ENCODE measurements around the gene CIBAR2. TPM values are rescaled to one million over a fixed set of nuclear protein-coding genes. Genes with fewer than 3 reads are reported as not detected.

The CIBAR2 gene
- total RNA-seq, 2 experiments from 2014 or later: not detected

DNA sequence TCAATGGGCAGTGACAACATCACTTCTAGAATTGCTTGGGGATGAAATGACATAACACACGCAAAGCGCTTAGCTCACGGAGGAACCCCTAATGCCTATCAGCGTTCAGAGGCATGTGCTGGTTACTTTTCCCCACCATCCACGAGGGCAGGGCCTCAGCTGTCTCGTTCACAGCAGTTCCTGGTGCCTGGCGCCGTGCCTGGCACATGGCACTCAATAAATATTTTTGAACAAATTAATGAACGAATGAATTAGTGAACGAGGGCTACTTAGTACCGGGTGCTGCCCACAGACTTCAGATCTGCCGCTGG is 14.1 kb upstream of the CIBAR2 start:
- Mint-ChIP-seq H3K4me1 (ENCODE audit: low read depth) (peaks cover 5% of the 10 kb centered on the region), H3K27ac (no peak overlapping the region), H3K9me3 (no peaks in the 10 kb centered on the region), H3K4me3 (no peak overlapping the region), H3K36me3 (ENCODE audit: low read depth) (no peaks in the 10 kb centered on the region), H3K27me3 (no peaks in the 10 kb centered on the region)
- H3K27me3 ChIP-seq (ENCODE audit: control insufficient read depth in 1 of 2, insufficient read depth in 2 of 2, low read length in 2 of 2): no peaks in the 10 kb centered on the region
- intact Hi-C loops (cut with DNase I, micrococcal nuclease): no loop called here
- no peak overlapping the region for H3K4me3 ChIP-seq (ENCODE audit: low read length)
- ChIA-PET POLR2A (no interaction called here), CTCF (no interaction called here)
- TF ChIP-seq, protein P1, sequence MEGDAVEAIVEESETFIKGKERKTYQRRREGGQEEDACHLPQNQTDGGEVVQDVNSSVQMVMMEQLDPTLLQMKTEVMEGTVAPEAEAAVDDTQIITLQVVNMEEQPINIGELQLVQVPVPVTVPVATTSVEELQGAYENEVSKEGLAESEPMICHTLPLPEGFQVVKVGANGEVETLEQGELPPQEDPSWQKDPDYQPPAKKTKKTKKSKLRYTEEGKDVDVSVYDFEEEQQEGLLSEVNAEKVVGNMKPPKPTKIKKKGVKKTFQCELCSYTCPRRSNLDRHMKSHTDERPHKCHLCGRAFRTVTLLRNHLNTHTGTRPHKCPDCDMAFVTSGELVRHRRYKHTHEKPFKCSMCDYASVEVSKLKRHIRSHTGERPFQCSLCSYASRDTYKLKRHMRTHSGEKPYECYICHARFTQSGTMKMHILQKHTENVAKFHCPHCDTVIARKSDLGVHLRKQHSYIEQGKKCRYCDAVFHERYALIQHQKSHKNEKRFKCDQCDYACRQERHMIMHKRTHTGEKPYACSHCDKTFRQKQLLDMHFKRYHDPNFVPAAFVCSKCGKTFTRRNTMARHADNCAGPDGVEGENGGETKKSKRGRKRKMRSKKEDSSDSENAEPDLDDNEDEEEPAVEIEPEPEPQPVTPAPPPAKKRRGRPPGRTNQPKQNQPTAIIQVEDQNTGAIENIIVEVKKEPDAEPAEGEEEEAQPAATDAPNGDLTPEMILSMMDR (IDR thresholded peaks at IDR 0.05): no peak
- peaks cover 2% of the 10 kb centered on the region for H3K4me1 ChIP-seq (ENCODE audit: insufficient read depth, low read length)
- H3K36me3 ChIP-seq (ENCODE audit: insufficient read depth, low read length): no peaks in the 10 kb centered on the region
- DNase-seq (no peak), ATAC-seq (ENCODE audit: poor library complexity) (no peak)
- H3K9me3 ChIP-seq (ENCODE audit: control insufficient read depth in 1 of 2, insufficient read depth in 1 of 2, low read length in 2 of 2): no peaks in the 10 kb centered on the region
- no peak overlapping the region for H3K27ac ChIP-seq (ENCODE audit: low read depth in 1 of 2, low read length in 2 of 2)

DNA sequence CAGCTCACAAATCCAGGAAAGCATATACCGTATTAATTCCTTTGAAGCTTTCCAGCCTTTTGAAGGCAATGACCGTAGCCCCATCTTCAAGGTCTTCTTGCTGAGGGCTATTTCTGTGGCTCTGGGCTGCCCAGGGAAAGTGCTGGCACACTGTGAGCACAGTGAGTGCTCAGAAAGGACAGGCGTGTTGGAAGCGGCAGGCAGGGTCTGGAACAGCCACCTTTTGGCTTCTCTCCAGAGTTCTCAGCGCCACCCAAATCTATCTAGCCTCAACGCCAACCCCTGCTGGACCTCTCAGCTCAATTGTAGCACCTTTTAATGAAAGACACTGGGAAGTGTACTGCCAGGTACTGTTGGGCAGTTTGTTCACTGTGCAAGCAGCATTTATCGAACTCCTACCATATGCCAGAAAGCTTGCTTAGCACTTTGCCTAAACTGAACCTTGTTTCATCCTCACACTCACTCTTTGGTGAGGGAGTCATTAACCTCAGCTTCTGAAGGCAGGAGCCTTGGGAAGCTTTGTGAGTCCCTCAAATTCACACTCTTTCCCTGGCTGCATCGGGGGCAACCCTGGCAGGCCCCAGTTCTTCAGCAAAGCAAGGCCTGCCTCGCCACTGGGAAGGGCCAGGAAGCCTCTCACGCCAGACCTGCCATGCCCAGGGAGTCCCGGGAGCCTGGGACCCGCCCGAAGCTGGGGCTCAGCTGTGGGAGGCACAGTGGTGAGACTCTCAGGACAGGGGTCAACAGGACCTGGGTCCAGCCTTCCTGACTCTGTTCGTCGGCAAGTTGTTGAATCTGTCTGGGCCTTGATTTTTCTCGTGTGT is 13.5 kb upstream of the CIBAR2 start:
- Mint-ChIP-seq H3K27ac (no peak overlapping the region), H3K4me3 (no peak overlapping the region), H3K27me3 (no peaks in the 10 kb centered on the region), H3K36me3 (ENCODE audit: low read depth) (no peaks in the 10 kb centered on the region), H3K9me3 (no peaks in the 10 kb centered on the region), H3K4me1 (ENCODE audit: low read depth) (peaks cover 5% of the 10 kb centered on the region)
- TF ChIP-seq, protein P1 (IDR thresholded peaks at IDR 0.05): no peak
- Histone ChIP-seq H3K27ac (ENCODE audit: low read depth in 1 of 2, low read length in 2 of 2) (no peak overlapping the region), H3K4me3 (ENCODE audit: low read length) (no peak overlapping the region), H3K9me3 (ENCODE audit: control insufficient read depth in 1 of 2, insufficient read depth in 1 of 2, low read length in 2 of 2) (no peaks in the 10 kb centered on the region), H3K36me3 (ENCODE audit: insufficient read depth, low read length) (no peaks in the 10 kb centered on the region), H3K4me1 (ENCODE audit: insufficient read depth, low read length) (peaks cover 2% of the 10 kb centered on the region), H3K27me3 (ENCODE audit: control insufficient read depth in 1 of 2, insufficient read depth in 2 of 2, low read length in 2 of 2) (no peaks in the 10 kb centered on the region)
- CTCF ChIA-PET: no interaction called here
- intact Hi-C loops (cut with DNase I, micrococcal nuclease): no loop called here
- POLR2A ChIA-PET: interaction anchor here (0.6 kb wide), 1 partner anchor 371 kb away, joined by 4 read pairs; no protein-coding TSS in a partner anchor
- no peak for ATAC-seq (ENCODE audit: poor library complexity)
- no peak for DNase-seq

DNA sequence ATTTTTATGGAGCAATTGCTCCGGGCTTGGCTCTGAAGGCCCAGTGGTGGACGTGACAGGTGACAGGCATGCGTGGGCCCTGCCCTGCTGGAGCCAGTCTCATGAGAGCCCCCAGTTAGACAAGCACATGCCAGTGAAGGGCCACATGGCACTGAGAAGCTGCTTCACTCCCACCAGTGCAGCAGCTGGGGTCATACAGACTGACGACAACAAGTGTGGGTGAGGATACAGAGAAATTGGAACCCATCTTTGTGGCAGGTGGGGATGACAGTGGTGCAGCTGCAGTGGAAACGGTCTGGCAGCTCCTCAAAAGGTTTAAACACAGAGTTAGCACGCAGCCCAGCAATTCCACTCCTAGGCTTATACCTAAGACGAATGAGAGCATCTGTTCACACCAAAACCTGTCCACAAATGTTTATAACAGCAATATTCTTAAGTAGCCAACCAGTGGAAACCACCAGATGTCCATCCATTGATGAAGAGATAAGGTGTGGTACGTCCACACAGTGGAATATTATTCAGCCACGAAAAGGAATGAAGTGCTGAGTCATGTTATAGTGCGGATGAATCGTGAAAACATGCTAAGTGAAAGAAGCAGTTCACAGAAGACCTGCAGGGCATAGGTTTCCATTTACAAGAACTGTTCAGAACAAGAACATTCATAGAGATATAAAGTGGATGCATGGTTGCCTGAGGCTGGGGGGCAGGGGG is 12.5 kb upstream of the CIBAR2 start:
- Mint-ChIP-seq H3K36me3 (ENCODE audit: low read depth) (no peaks in the 10 kb centered on the region), H3K4me1 (ENCODE audit: low read depth) (peaks cover 5% of the 10 kb centered on the region), H3K27ac (no peak overlapping the region), H3K9me3 (no peaks in the 10 kb centered on the region), H3K4me3 (no peak overlapping the region), H3K27me3 (no peaks in the 10 kb centered on the region)
- H3K4me1 ChIP-seq (ENCODE audit: insufficient read depth, low read length): peaks cover 2% of the 10 kb centered on the region
- intact Hi-C loops (cut with DNase I, micrococcal nuclease): no loop called here
- no peak overlapping the region for H3K4me3 ChIP-seq (ENCODE audit: low read length)
- H3K27me3 ChIP-seq (ENCODE audit: control insufficient read depth in 1 of 2, insufficient read depth in 2 of 2, low read length in 2 of 2): no peaks in the 10 kb centered on the region
- H3K36me3 ChIP-seq (ENCODE audit: insufficient read depth, low read length): no peaks in the 10 kb centered on the region
- ChIA-PET POLR2A (no interaction called here), CTCF (no interaction called here)
- ATAC-seq (ENCODE audit: poor library complexity) (no peak), DNase-seq (no peak)
- TF ChIP-seq, protein P1 (IDR thresholded peaks at IDR 0.05): no peak
- H3K9me3 ChIP-seq (ENCODE audit: control insufficient read depth in 1 of 2, insufficient read depth in 1 of 2, low read length in 2 of 2): no peaks in the 10 kb centered on the region
- no peak overlapping the region for H3K27ac ChIP-seq (ENCODE audit: low read depth in 1 of 2, low read length in 2 of 2)
